Cardiac septum (tissue), 1 donor: ENCODE data around the gene QTRT2. TPM values are rescaled to one million over a fixed set of nuclear protein-coding genes. Genes with fewer than 3 reads are reported as not detected.

ENCODE experiments used
- DNase-seq: peaks from one replicate; pipeline ENCODE4 v3.0.0-alpha.2; 2020; ENCODE audit warnings: low spot score
- intact Hi-C: fragments of 100-400 bp; cut with DNase I; formaldehyde crosslinking; loops from one replicate; pipeline ENCODE4 v1.14.0; 2022
- total RNA-seq: library from RNA; stranded (reverse); fragmentation: NEBNext Ultra II Directional; extraction: Animal tissue kit (Norgen Biotek cat#: 25700); gene quantifications from one replicate; pipeline ENCODE4 v1.2.1, GENCODE V29; 2021
- donor health status: DM: no; HTN: no; CAD: no.

QTRT2 gene
- total RNA-seq, 1 donor from 2014 or later: 6.5 TPM

GRCh38 chr3:114112696-114113095 lies 56.2 kb downstream of the QTRT2 start:
- intact Hi-C loops: no loop called here
- DNase-seq: no peak

GRCh38 chr3:114114719-114115118 lies 58.2 kb downstream of the QTRT2 start:
- DNase-seq: no peak
- intact Hi-C loops: no loop called here

DNA sequence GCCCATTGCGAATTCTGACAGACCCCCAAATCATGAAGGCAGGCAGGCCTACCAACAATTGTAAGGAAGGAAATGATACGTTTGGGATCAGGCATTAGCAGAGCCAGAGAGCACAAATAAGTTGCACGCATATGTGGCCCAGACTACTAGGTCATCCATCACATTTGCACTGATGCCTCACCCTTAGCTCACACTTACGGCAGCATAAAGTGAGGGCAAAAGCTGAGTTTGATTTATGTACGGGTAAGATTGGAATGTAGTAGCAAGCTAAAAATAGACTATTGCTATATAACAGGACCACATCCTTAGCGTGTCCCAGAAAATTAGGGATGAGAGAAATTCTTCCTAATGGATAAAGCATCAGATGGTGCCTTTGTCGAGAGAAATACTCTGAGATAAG lies 58.6 kb downstream of the QTRT2 start:
- intact Hi-C loops: no loop called here
- DNase-seq: no peak

DNA sequence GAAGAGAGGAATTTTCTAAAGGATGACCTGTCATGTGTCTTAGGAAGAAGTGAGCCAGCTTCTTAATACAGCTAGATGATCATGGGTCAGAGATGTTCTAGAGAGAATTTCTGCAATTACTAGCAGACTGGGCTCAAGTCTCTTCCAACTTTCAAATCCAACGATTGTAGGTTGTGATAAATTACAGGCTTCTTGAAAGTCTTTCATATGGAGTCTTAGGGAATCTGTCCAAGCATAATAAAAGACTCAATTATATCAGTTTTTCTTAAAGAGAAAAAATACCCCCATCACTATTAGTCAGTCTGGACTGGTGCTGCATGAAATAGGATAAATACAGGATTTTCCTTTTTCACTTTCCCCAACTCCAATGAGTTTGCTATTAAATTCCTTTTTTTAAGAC lies 63.2 kb downstream of the QTRT2 start:
- no peak for DNase-seq
- intact Hi-C loops: no loop called here

GRCh38 chr3:114120211-114120610 lies 63.7 kb downstream of the QTRT2 start:
- intact Hi-C loops: no loop called here
- DNase-seq: no peak

- intact Hi-C loops: loop anchor here (2.0 kb wide), 1 partner anchor 31 kb away; no protein-coding TSS in a partner anchor
Measured at GRCh38 chr3:114122027-114122709, 65.6 kb downstream of the QTRT2 start.

DNA sequence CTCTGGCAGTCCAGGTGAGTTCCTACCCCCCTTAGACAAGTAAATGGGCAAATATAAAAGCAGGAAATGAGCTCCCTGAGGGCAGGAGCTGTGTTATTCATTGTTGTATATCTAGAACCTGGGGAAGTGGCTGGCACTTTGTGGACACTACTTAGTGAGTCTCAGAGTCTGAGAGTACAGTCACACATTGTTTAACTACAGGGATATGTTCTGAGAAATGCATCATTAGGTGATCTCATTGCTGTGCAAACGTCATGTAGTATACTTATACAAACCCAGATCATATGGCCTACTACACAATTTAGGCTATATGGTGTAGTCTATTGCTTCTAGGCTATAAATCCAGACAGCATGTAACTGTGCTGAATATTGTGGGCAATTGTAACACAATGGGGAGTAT lies 69.9 kb downstream of the QTRT2 start:
- intact Hi-C loops: no loop called here
- no peak for DNase-seq

More at GRCh38 chr3:114122027-114122709, 65.6 kb downstream of the QTRT2 start:
- DNase-seq: no peak

DNA sequence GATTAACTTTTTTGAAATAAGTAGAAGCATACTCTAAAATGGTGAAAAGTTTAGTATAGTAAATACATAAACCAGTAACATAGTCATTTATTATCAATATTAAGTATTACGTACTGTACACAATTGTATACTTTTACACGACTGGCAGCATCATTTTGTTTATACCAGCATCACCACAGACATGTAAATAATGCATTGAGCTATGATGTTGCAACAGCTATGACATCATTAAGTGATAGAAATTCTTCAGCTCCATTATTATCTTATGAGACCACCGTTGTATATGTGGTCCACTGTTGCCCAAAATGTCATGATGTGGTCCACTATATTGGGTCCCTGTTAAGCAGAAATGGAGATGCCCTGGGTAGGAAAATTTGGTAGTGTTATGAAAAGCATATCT lies 71.0 kb downstream of the QTRT2 start:
- no peak for DNase-seq
- intact Hi-C loops: no loop called here

- no peak for DNase-seq
- intact Hi-C loops: no loop called here
Measured at GRCh38 chr3:114128231-114128630, 71.7 kb downstream of the QTRT2 start.

DNA sequence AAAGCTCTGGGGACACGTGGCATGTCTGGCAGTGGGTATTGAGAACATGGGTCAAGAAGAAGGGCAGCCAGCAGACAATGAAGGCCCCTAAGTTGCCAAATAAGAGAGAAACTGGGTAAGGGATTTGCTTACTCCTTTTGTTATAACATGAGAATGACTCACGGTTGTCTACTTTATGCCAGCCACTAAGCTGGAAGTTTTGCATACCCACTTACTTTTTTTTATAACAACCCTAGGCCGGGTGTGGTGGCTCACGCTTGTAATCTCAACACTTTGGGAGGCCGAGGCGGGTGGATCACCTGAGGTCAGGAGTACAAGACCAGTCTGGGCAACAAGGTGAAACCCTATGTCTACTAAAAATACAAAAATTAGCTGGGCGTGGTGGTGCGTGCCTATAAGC lies 72.3 kb downstream of the QTRT2 start:
- DNase-seq: no peak
- intact Hi-C loops: no loop called here

DNA sequence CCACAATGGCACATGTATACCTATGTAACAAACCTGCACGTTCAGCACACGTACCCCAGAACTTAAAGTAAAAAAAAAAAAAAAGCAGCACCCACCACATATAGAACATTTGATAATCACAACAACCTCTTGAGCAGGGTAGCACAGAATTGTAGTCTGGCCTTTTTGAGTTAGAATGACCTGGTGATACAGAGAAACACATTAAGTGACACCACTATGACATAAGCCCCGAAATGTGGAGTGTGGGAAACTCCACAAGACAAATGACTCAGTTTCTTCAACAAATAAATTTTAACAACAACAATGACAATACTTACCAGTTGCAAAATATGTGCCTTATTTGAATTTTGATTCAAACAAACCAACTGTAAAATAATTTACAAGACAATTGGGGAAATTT lies 76.0 kb downstream of the QTRT2 start:
- intact Hi-C loops: no loop called here
- no peak for DNase-seq

DNA sequence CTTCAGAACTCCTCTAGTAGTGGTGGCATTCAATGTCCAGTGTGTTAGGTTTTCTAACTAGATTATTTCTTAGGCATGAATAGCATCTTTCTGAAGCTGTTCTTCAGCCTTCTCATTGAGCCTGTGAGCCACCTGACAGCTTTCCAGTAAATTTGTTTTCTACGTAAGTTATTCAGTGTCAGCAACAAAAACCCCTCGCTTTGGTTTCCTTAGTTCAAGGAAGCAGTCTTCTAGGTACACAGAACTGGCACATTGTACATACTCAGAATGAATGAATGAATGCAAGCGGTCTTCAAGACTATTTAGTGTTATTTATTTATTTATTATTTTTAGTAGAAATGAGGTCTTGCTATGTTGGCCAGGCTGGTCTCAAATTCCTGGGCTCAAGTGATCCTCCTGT lies 77.4 kb downstream of the QTRT2 start:
- DNase-seq: no peak
- intact Hi-C loops: no loop called here

Other genes starting within 250 kb of the QTRT2 start
- 0.70 TPM for gene GRAMD1C, start 217.9 kb upstream of the QTRT2 start, total RNA-seq
- 2.9 TPM for gene ZDHHC23, start 108.7 kb upstream of the QTRT2 start, total RNA-seq
- 1.2 TPM for gene CCDC191, start 211 bp upstream of the QTRT2 start, total RNA-seq
- gene DRD3, start 122.3 kb downstream of the QTRT2 start, total RNA-seq: not detected
- gene ZNF80, start 180.8 kb downstream of the QTRT2 start, total RNA-seq: not detected
- gene TIGIT, start 237.3 kb downstream of the QTRT2 start, total RNA-seq: 0.32 TPM